ENCODE measurements around the gene PKDREJ.

PKDREJ gene

DNA sequence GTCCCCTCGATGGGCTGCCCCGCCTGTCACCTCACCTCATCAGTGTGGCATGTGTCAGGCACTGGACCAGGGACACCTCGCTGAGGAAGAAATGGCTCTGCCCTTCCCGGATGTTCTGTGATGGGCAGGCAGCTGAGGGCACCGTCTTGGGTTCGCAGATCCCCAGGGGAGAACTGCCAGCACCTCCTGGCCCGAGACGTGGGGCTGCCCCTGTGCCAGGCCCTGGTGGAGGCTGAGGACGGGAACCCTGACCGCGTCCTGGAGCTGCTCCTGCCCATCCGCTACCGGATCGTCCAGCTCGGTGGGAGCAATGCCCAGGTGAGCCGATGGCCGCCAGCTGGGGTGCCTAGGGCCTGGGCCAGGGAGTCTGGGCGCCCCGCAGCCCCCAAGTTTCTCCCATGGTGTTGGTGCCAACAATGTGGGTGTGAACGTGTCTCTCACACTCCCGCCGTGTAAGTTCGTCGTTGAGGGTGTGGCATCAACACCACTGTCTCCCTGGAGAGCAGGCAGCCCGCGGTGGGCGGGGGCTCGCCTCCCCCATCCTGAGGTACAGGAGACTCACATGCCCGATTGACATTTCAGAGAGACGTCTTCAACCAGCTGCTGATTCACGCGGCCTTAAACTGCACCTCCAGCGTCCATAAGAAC is 26.2 kb upstream of the PKDREJ start:
- DNase-seq = no peak

- no peak for DNase-seq
These were observed 25.7 kb upstream of the PKDREJ start for GRCh38 chr22:46288846-46289243.

DNA sequence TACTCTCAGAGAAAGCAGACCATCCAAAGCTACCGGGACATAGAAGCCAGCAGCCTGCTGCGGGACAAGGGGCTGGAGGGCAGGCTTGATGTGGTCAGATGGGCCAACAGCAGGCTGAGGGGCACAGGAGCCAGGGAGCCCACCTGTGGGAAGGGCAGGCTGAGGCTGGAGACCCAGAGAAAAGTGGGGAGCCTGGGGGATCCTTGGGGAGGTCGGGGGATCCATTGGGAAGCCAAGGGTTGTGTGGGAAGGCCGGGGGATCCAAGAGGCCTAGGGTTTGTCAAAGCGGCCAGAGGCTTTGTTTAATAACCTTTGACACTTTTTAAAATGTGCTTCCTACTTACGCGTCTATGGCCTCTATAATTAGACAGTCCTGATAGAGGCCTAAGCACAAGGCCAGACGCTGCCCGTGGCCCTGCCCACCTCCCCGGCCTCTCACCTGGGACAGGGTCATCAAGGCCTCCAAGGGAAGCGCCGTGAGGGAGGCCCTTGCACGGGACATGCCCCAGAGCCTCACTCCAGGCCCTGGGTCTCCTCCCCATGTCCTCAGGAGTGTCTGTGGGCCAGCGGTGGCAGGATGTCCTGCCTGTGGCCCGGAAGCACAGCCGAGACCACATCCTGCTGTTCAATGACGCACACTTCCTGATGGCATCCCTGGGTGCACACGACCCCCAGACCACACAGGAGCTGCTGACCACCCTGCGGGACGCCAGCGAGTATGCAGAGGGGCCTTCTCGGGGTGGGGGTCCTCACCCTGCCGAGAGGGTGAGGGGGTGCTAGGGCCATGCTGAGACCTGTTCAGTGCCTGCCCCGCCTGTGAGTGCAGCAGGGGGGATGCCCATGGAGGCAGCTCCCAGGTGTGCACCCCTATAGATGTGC is 25.0 kb upstream of the PKDREJ start:
- DNase-seq = no peak

GRCh38 chr22:46286941-46287872 is 24.1 kb upstream of the PKDREJ start:
- no peak for DNase-seq

GRCh38 chr22:46286006-46286405 is 22.9 kb upstream of the PKDREJ start:
- no peak for DNase-seq

GRCh38 chr22:46281866-46282678 is 18.9 kb upstream of the PKDREJ start:
- no peak for DNase-seq

GRCh38 chr22:46280999-46281623 is 18.0 kb upstream of the PKDREJ start:
- DNase-seq = no peak

GRCh38 chr22:46280063-46280817 is 17.1 kb upstream of the PKDREJ start:
- no peak for DNase-seq

DNA sequence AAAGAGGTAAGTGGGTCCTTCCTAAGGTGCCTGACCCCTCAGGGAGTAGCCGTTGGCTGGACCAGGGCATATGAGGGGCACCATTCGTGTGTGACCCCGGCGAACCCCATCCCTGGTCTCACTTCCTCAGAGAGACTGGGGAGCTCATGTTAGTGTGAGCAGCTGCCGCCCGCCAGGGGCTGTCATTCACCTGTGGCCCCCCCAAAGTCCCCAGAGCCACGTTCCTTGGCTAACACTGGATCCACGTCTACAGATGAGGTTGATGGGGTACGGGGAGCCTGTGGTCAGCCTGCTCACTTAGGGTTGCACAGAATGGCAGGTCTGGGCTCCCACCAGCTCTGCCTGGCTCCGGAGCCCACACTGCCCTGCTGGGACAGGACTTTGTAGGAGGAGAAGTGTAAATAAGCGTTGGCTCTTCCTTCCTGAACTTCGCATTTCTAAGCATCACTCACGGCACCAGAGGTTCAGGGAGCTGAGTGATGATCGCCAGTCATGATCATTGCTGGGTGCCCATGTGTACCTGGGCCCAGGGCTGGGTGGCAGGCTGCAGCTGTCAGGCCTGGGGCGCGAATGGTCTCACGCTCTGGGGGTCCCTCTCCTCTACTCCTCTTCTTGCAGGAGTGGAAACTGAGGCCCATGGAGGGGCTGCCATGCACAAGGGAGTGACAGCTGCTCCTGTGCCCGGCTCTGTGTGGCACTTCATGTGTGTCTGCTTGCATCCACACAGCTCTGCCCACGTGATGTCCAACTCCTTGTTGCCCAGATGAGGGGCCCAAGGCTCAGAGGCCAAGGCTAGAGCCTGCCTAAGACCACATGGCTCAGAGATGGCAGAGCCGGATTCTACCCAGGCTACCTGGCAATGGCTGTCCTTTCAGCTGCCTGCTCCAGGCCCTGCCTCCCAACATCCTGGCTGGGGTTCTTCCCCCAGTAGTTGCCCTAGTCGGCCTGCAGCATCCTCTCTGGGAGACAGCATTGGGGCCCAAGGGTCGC is 15.8 kb upstream of the PKDREJ start:
- DNase-seq = no peak

- no peak for DNase-seq
These were observed 13.4 kb upstream of the PKDREJ start for GRCh38 chr22:46276563-46276962.

- DNase-seq = no peak
These were observed 12.4 kb upstream of the PKDREJ start for GRCh38 chr22:46275455-46276122.

- no peak for DNase-seq
These were observed 11.2 kb upstream of the PKDREJ start for GRCh38 chr22:46274381-46274780.

DNA sequence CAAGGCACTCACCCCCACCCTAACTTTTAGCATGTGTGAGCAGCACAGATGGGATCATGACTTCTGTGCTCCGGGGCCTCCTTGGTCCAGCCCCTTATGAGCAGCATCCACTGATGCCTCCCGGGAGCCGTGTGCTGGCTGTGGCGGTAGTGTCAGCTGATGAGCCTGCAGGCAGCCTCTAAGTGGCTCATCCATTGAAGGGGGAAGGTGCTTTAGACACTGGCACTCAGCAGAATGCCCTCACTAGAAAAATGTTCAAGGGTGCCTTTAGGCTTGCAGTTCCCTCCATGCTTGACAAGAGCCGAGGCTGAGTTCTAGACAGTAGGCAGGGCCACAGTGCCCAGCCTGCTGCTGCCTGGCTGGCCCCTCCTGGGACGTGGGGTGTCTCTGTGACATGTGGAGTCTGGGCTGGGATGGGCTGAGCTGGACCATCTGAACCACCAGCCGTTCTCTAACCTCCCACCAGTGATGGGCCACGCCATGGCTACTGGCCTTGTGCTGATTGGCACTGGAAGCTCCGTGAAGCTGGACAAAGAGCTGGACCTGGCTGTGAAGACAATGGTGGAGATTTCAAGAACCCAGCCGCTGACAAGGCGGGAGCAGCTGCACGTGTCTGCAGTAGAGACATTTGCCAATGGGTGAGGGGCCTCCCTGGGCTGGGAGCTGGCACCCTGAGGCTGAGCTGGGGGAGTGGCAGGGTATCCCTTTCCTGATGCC is 10.4 kb upstream of the PKDREJ start:
- no peak for DNase-seq

GRCh38 chr22:46272762-46273431 is 9.8 kb upstream of the PKDREJ start:
- no peak for DNase-seq

GRCh38 chr22:46272196-46272595 is 9.1 kb upstream of the PKDREJ start:
- DNase-seq = no peak

- DNase-seq = no peak
These were observed 6.4 kb upstream of the PKDREJ start for GRCh38 chr22:46269564-46269963.

- peak; percentile 6 for DNase-seq
These were observed 4.5 kb upstream of the PKDREJ start, which contains the start of gene TTC38 for GRCh38 chr22:46267431-46268279. TTC38 (plus strand) TSS chr22:46268008; CDS start chr22:46268040, 32 bp downstream.

Data from NCI-H2171 (cell line).